HepG2 (cell line): ENCODE data around the gene QRFPR.
"Not testable (repeated sequence)": the region's sequence is repeated elsewhere in the genome, so short reads cannot be mapped to it uniquely, and the experiment has no call there.

ENCODE experiments used
- GZF1 ChIP-seq: sonication (generic); formaldehyde crosslinking; IDR thresholded peaks from 2 replicates; pipeline ENCODE4 v1.5.1; 2020; ENCODE audit warnings: mild to moderate bottlenecking, missing genetic modification reagents
- HNRNPL ChIP-seq: fragments of 200-400 bp; formaldehyde crosslinking; IDR thresholded peaks from 2 replicates; pipeline ENCODE4 v1.6.1; 2017; ENCODE audit warnings: mild to moderate bottlenecking, low read depth, low read length
- NPAS2 ChIP-seq: sonication (generic); formaldehyde crosslinking; IDR thresholded peaks from 2 replicates; pipeline ENCODE4 v1.8.0; 2022; ENCODE audit warnings: mild to moderate bottlenecking, missing genetic modification reagents, borderline replicate concordance
- PHF21A ChIP-seq: sonication (generic); formaldehyde crosslinking; IDR thresholded peaks from 2 replicates; pipeline ENCODE4 v1.5.0; 2020; ENCODE audit warnings: mild to moderate bottlenecking, missing genetic modification reagents
- ZFP1 ChIP-seq: IDR thresholded peaks from 2 replicates; pipeline ENCODE4 v1.6.1; 2016
- ZHX2 ChIP-seq, 2 experiments: sonication (generic) in 1 of 2; formaldehyde crosslinking in 1 of 2; IDR thresholded peaks; 2 replicates each; pipeline versions ENCODE4 v1.6.1 to v1.9.0; 2014 to 2022; ENCODE audit warnings: antibody characterized with exemption in 1 of 2, borderline replicate concordance in 1 of 2, inconsistent platforms in 1 of 2, low read depth in 1 of 2, missing genetic modification reagents in 1 of 2
- ZNF12 ChIP-seq: sonication (generic); formaldehyde crosslinking; IDR thresholded peaks from 2 replicates; pipeline ENCODE4 v1.5.0; 2020; ENCODE audit warnings: missing genetic modification reagents
- ZNF121 ChIP-seq: sonication (generic); formaldehyde crosslinking; IDR thresholded peaks from 2 replicates; pipeline ENCODE4 v1.5.0; 2020; ENCODE audit warnings: mild to moderate bottlenecking, missing genetic modification reagents
- ZNF33A ChIP-seq: sonication (generic); formaldehyde crosslinking; IDR thresholded peaks from 2 replicates; pipeline ENCODE4 v1.5.1; 2020; ENCODE audit warnings: missing genetic modification reagents, mild to moderate bottlenecking, moderate library complexity, borderline replicate concordance
- ZNF619 ChIP-seq: sonication (generic); formaldehyde crosslinking; IDR thresholded peaks from 2 replicates; pipeline ENCODE4 v1.4.0; 2020; ENCODE audit warnings: mild to moderate bottlenecking, missing genetic modification reagents
- ZNF678 ChIP-seq: sonication (generic); formaldehyde crosslinking; IDR thresholded peaks from 2 replicates; pipeline ENCODE4 v1.4.0; 2020; ENCODE audit warnings: mild to moderate bottlenecking, missing genetic modification reagents
- ZNF747 ChIP-seq: sonication (generic); formaldehyde crosslinking; IDR thresholded peaks from 2 replicates; pipeline ENCODE4 v1.8.1; 2023; ENCODE audit warnings: missing genetic modification reagents, mild to moderate bottlenecking, borderline replicate concordance
- TF ChIP-seq, protein P1 (sequence below): sonication (generic); formaldehyde crosslinking; IDR thresholded peaks from 2 replicates; pipeline ENCODE4 v1.4.0; 2020; ENCODE audit warnings: missing genetic modification reagents

- not testable (repeated sequence) for TF ChIP-seq ZNF121 (CRISPR knock-in tag); PHF21A (CRISPR knock-in tag); HNRNPL; ZHX2 (IDR thresholded peaks at IDR 0.05; ENCODE audit: low read depth); ZHX2 (CRISPR knock-in tag; IDR thresholded peaks at IDR 0.05; ENCODE audit: borderline replicate concordance); ZNF619 (CRISPR knock-in tag); GZF1 (CRISPR knock-in tag); ZNF12; ZNF678 (CRISPR knock-in tag); ZFP1; NPAS2 (CRISPR knock-in tag); ZNF747 (CRISPR knock-in tag); ZNF33A (CRISPR knock-in tag)
- TF ChIP-seq, protein P1, sequence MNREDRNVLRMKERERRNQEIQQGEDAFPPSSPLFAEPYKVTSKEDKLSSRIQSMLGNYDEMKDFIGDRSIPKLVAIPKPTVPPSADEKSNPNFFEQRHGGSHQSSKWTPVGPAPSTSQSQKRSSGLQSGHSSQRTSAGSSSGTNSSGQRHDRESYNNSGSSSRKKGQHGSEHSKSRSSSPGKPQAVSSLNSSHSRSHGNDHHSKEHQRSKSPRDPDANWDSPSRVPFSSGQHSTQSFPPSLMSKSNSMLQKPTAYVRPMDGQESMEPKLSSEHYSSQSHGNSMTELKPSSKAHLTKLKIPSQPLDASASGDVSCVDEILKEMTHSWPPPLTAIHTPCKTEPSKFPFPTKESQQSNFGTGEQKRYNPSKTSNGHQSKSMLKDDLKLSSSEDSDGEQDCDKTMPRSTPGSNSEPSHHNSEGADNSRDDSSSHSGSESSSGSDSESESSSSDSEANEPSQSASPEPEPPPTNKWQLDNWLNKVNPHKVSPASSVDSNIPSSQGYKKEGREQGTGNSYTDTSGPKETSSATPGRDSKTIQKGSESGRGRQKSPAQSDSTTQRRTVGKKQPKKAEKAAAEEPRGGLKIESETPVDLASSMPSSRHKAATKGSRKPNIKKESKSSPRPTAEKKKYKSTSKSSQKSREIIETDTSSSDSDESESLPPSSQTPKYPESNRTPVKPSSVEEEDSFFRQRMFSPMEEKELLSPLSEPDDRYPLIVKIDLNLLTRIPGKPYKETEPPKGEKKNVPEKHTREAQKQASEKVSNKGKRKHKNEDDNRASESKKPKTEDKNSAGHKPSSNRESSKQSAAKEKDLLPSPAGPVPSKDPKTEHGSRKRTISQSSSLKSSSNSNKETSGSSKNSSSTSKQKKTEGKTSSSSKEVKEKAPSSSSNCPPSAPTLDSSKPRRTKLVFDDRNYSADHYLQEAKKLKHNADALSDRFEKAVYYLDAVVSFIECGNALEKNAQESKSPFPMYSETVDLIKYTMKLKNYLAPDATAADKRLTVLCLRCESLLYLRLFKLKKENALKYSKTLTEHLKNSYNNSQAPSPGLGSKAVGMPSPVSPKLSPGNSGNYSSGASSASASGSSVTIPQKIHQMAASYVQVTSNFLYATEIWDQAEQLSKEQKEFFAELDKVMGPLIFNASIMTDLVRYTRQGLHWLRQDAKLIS: not testable (repeated sequence)
These were observed 27.7 kb upstream of the QRFPR start for GRCh38 chr4:121408567-121408966.
